Erythroblast (primary cell): ENCODE results near the gene ACTN3.
"Not testable (repeated sequence)": the region's sequence is repeated elsewhere in the genome, so short reads cannot be mapped to it uniquely, and the experiment has no call there.

Source experiments
- DNase-seq, 2 experiments: peaks; one replicate each; lab custom pipeline; 2025; lab: John Stamatoyannopoulos, UW
- GATA1 ChIP-seq: IDR thresholded peaks from 2 replicates; pipeline ENCODE4 v1.6.1; 2011; ENCODE audit warnings: low read depth, mild to moderate bottlenecking, control low read depth, low read length, moderate library complexity
- POLR2A ChIP-seq: IDR thresholded peaks from 2 replicates; pipeline ENCODE4 v1.6.1; 2011; ENCODE audit warnings: mild to moderate bottlenecking, low read length

The ACTN3 gene

GRCh38 chr11:66564984-66565383, 18.3 kb downstream of the ACTN3 start:
- no peak for TF ChIP-seq POLR2A
- no peak for TF ChIP-seq GATA1
- no peak for DNase-seq

GRCh38 chr11:66566221-66566620, 19.5 kb downstream of the ACTN3 start:
- TF ChIP-seq POLR2A (no peak), GATA1 (no peak)
- no peak for DNase-seq

- TF ChIP-seq POLR2A: no peak
- no peak for TF ChIP-seq GATA1
- DNase-seq: no peak
Observed at GRCh38 chr11:66567787-66568123, 21.1 kb downstream of the ACTN3 start.

- DNase-seq: peak; percentile 75 to 76
Observed at GRCh38 chr11:66568124-66568916, 21.6 kb downstream of the ACTN3 start, which contains the start of gene CTSF. TSS of gene CTSF (minus strand) at chr11:66568606. CDS start at chr11:66568486, 120 bp downstream.

GRCh38 chr11:66569076-66569475, 22.4 kb downstream of the ACTN3 start:
- TF ChIP-seq GATA1: no peak
- no peak for TF ChIP-seq POLR2A
- no peak for DNase-seq

More at GRCh38 chr11:66568124-66568916, 21.6 kb downstream of the ACTN3 start, which contains the start of gene CTSF:
- no peak for TF ChIP-seq POLR2A
- no peak for TF ChIP-seq GATA1

GRCh38 chr11:66570079-66570849, 23.6 kb downstream of the ACTN3 start:
- TF ChIP-seq GATA1 (no peak), POLR2A (no peak)
- DNase-seq: no peak

- no peak for DNase-seq
- TF ChIP-seq POLR2A (no peak), GATA1 (no peak)
Observed at GRCh38 chr11:66570850-66571180, 24.1 kb downstream of the ACTN3 start.

GRCh38 chr11:66579017-66579606, 32.4 kb downstream of the ACTN3 start:
- TF ChIP-seq POLR2A (no peak), GATA1 (no peak)
- peak; percentile 63 to 84 for DNase-seq

- no peak for TF ChIP-seq POLR2A
- TF ChIP-seq GATA1: no peak
Observed at GRCh38 chr11:66580803-66581202, 34.1 kb downstream of the ACTN3 start.

GRCh38 chr11:66581261-66581660, 34.6 kb downstream of the ACTN3 start:
- DNase-seq: no peak
- TF ChIP-seq GATA1 (no peak), POLR2A (no peak)

More at GRCh38 chr11:66580803-66581202, 34.1 kb downstream of the ACTN3 start:
- no peak for DNase-seq

- DNase-seq: not testable (repeated sequence)
Observed at GRCh38 chr11:66582565-66583147, 36.0 kb downstream of the ACTN3 start.

- DNase-seq: not testable (repeated sequence)
Observed at GRCh38 chr11:66585447-66585846, 38.7 kb downstream of the ACTN3 start.

- DNase-seq: no peak
- TF ChIP-seq POLR2A (no peak), GATA1 (no peak)
Observed at GRCh38 chr11:66586136-66586535, 39.4 kb downstream of the ACTN3 start.

- DNase-seq: not testable (repeated sequence)
Observed at GRCh38 chr11:66589315-66589714, 42.6 kb downstream of the ACTN3 start.
